ENCODE measurements around the gene TPMT.
A peak's percentile ranks its signal among the peaks of the same experiment; 100 is the strongest.
"Not testable (repeated sequence)": the region's sequence is repeated elsewhere in the genome, so short reads cannot be mapped to it uniquely, and the experiment has no call there.

TPMT gene

DNA sequence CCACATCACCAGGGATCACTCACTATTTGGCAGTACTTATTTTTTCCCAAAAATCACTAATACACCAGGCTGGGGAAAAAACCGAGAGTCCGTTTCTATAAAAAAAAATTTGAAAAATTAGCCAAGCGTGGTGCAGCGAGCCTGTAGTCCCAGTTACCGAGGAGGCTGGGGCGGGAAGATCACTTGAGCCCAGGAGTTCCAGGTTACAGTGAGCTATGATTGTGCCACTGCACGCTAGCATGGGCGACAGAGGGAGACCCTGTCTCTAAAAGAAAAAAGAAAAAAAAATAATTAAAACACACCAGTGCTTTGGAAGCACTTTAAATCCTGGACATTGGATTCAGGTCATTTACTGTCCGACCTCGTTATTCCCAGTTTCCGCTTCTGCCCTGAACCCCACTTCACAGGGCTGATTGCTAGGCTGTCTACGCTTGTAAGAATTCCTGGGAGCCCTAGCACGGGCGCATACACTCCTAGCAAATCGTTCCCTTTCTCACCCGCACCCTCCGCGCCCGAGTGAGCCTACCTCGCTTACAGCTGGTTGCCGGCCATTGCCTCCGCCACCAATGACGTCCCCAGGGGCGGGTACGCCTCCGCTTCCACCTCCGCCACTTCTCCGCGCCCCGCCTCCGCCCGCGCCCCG, at the start of gene TPMT:
TSS of gene TPMT (minus strand) at position 571 of the 643 bp plus-strand sequence. CDS start 5,950 bp downstream, outside the sequence.
- DNase-seq (ENCODE audit: low spot score) = no peak

DNA sequence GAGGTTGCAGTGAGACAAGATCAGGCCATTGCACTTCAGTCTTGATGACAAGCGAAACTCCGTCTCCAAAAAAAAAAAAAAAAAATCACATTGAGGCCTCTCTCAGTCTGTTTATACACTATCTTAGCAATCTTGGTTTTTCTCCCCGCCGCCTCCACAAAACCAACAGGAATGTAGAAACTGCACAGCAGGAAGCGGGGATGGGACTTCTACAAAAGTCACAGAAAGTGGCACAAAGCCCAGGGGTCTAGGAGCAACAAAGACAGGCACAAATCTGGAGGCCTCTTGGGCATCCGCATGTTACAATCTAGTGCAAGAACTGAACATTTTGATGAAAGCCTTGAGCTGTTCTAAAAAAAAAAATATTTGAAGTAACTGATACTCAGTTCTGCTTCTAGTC, 48.9 kb upstream of the TPMT start:
- no peak for DNase-seq (ENCODE audit: low spot score)

DNA sequence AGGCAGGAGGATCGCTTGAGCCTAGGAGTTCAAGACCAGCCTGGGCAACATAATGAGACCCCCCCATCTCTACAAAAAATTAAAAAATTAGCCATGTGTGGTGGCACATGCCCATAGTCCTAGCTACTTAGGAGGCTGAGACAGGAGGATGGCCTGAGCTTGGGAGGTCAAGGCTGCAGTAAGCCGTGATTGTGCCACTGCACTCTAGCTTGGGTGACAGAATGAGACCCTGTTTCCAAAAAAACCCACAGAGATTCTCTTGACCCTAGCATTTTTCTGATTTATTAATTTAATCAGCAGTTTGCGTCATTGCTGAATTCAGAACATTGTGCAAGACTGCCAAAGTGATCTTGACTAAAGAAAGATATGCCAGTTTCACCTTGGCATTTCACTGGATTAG, 37.1 kb upstream of the TPMT start:
- no peak for DNase-seq (ENCODE audit: low spot score)

GRCh38 chr6:18189196-18189595, 34.3 kb upstream of the TPMT start:
- no peak for DNase-seq (ENCODE audit: low spot score)

GRCh38 chr6:18187701-18188100, 32.8 kb upstream of the TPMT start:
- DNase-seq (ENCODE audit: low spot score) = no peak

- no peak for DNase-seq (ENCODE audit: low spot score)
Observed at GRCh38 chr6:18186540-18187250, 31.8 kb upstream of the TPMT start.

DNA sequence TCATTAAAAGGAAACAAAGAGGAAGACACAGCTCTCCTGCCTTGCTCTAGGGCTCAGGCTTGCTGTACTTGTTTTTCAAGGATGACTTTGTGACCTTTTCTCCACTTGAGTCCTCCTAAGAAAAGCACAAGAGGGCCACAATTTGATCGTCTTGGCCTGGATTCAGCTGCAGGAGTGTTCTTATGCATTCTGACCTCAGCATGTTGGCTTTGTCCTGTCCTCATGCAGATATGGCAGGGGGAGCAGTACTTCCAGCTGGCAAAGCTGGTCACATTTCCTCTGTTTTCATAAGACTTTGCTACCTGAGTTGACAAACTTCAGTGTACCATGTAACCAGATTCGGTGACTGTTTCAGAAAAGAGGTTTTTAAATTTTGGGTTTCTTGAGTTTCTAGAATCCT, 31.2 kb upstream of the TPMT start:
- no peak for DNase-seq (ENCODE audit: low spot score)

DNA sequence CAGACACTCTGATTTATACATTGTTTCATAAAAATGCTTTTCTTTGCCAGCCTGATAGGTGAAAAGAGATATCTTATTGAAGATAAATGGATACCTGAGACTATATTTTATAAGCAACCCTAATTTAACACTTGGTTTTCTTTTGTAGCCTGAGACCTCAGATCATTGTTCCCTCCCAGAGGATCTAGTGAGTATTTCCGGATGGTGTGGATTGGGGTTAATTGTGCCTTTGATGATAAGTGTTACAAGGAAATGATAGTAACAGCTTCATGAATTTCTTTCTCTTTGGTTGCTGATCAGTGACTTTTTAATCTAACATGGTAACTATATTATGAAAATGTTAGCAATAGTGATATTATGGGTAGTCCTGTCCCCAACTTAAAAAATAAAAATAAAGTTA, 30.7 kb upstream of the TPMT start:
- no peak for DNase-seq (ENCODE audit: low spot score)

DNA sequence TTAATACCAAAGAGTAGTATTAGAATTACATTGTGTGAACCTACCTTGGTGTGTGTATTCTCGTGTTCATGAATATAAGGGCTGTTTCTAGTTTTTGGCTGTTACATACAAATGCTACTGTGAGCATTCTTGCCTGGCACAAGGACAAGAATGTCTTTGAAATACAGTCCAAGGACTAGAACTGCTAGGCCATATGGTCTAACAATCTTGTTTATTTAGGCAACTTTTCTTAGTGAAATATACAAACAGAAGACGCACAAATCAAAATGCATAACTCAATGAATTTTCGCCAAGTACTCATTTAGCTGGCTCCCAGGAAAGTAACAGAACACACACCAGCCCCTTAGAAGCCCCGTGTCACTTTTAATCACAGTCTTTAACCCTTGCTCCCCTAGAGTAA, 28.9 kb upstream of the TPMT start:
- no peak for DNase-seq (ENCODE audit: low spot score)

- DNase-seq (ENCODE audit: low spot score) = no peak
Observed at GRCh38 chr6:18182568-18182967, 27.7 kb upstream of the TPMT start.

DNA sequence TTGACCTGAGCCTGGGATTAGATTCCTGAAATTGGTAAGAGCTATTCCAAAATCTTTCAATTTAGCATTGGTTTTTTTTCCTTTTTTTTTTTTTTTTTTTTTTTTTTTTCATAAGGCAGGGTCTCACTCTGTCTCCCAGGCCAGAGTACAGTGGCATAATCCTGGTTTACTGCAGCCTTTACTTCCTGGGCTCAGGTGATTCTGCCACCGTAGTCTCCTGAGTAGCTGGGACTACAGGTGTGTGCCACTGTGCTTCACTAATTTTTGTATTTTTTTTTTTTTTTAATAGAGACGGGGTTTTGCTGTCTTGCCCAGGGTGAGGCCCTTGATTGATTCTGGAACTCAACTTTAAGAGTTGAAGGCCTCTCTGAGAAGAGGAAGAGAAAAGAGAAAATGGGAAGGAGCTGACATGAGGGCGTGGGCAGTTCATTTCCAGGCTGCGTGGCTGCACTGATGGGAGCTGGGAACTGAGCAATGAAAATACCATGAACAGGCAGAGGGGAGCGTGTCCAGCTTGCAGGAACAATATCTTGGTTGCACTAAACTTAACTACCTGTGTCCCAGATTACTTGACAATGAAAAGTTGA, 25.0 kb upstream of the TPMT start:
- DNase-seq (ENCODE audit: low spot score) = no peak

DNA sequence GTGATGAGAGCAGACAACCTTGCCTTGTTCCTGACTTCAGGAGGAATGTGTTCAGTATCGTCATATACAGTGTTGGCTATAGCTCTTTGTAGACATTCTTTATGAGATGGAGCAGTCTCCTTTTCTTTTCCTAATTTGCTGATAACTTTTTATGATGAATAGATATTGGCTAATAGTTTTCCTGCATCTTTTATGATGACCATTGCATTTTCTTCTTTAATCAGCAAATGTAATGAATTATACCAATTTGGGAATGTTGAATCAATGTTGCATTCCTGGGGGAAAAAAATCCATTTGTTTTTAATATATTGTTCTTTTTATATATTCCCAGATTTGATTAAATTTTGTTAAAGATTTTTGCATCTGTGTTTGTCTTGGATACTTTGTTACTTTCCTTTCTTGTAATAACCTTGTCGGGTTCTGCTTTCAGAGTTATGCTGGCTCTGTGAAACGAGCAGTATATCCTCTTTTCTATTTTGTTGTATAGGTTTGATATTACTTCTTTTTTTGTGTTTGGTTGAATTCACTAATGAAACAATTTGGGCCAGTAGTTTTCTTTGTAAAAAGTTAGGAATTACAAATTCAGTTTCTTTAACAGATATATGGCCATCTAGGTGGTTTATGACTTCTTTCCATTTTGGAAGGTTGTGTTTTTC, 24.2 kb upstream of the TPMT start:
- DNase-seq (ENCODE audit: low spot score) = no peak

- DNase-seq (ENCODE audit: low spot score) = no peak
Observed at GRCh38 chr6:18177286-18177965, 22.5 kb upstream of the TPMT start.

GRCh38 chr6:18176198-18176597, 21.3 kb upstream of the TPMT start:
- not testable (repeated sequence) for DNase-seq (ENCODE audit: low spot score)

GRCh38 chr6:18171871-18172270, 17.0 kb upstream of the TPMT start:
- no peak for DNase-seq (ENCODE audit: low spot score)

DNA sequence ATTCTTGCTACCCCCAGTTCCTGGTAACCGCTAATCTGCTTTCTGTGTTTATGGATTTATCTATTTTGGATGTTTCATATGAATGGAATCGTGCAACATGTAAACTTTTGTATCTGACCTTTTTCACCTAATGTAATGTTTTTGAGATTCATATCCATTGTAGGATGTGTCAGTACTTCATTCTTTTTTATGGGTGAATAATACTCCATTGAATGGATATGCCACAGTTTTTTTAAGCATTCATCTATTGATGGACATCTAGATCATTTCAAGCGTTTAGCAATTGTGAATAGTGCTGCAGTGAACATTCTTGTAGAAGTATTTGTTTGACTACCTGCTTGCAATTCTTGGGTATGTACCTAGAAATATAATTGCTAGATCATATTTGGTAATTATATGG, 13.4 kb upstream of the TPMT start:
- no peak for DNase-seq (ENCODE audit: low spot score)

GRCh38 chr6:18166312-18167036, 11.6 kb upstream of the TPMT start:
- peak; percentile 38 for DNase-seq (ENCODE audit: low spot score)

DNA sequence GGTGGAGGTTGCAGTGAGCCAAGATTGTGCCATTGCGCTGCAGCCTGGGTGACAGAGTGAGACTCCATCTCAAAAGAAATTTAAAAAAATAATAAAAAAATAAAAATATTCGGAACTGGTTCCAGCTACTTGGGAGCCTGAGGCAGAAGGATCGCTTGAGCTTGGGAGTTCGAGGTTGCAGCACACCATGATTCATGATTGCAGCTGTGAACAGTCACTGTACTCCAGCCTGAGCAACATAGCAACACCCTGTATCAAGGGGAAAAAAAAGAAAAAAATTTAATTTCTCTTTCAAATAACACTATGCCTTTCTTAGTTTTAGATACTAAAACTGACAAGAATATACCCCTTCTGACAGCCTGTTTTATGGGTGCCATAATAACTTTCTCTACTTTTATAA, 10.9 kb upstream of the TPMT start:
- DNase-seq (ENCODE audit: low spot score) = no peak

GRCh38 chr6:18162401-18162800, 7.5 kb upstream of the TPMT start:
- no peak for DNase-seq (ENCODE audit: low spot score)

DNA sequence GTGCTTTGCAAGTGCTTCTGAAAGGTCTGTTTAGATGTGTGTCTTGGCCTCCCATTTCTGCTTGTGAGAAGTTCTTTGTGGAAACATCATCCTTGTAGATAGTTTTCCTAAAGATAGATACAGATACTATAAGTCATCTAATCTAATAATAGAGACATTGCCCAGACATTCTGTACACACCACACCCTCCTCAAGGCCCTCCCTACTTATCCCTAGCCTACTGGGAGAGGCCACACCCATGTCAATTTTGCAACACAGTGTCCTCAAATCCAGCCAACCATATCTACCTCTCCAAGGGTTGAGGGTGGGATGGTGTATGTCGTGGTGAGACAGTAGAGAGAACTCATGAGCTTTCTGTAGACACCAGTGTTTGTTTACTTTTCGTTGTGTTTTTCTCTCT, 6.6 kb upstream of the TPMT start:
- peak; percentile 34 for DNase-seq (ENCODE audit: low spot score)

DNA sequence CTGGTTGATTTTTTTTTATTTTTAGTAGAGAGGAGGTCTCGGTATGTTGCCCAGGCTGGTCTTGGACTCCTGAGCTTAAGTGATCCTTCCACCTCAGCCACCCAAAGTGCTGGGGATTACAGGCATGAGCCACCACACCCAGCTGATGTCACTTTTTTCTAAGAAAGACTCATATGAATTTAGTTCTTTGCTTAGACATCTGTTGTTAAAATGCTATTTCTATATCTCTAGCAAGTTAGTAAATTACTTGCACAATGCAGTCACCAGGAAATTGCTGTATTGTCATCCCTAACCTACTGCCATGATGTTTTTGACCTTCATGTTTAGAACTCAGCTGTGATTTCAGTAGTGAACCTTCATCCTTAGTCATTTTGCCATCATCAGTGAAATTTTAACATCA, 6.0 kb upstream of the TPMT start:
- no peak for DNase-seq (ENCODE audit: low spot score)
